IPS DF 4.7 (cell line): ENCODE results near the gene ZDHHC12.

Experiments used
- DNase-seq: peaks from one replicate; pipeline ENCODE4 v3.0.0-alpha.2; 2013; ENCODE audit warnings: low spot score; ENCODE audit errors: extremely low read depth

The ZDHHC12 gene

DNA sequence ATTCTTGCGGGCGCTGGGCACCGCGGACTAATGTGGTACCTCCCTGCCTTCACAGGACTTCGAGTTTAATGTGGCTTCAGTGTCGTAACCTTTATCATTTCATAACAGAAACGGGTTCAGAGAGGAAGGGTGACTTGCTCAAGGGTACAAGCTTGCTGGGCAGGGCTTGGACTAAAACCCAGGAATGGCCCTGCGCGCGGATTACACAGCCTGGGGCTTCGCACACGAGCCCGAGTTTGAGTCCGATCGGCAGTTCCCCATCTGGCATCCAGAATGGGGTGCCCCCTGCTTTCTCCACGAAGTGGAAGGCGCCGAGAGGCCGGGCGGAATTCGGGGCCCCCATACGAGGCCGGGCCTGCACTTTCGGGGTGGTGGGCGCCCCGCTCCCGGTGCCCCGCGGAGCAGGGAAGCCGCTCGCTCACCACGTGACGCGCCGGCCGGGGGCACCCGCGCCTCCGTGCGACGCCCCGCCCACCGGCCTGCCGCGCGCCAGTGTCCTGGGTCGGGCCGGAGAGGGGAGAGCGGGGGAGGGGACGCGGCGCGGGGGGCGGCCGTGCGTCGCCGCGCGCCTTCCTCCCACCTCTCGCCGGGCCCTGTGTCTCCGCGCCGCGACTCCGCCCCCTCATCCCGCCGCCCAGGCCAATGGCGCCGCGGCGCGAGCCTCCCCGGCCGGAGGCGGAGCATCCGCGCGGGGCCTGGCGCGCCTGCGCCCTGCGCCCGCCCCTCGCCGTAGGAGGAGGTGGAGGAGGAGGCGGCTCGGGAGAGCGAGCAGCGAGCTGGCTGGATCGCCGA lies 35.2 kb downstream of the ZDHHC12 start, which contains the start of gene SET:
TSS of gene SET (plus strand) at position 722 of the 792 bp plus-strand sequence. CDS start 361 bp downstream, outside the sequence.
- DNase-seq, result no peak

DNA sequence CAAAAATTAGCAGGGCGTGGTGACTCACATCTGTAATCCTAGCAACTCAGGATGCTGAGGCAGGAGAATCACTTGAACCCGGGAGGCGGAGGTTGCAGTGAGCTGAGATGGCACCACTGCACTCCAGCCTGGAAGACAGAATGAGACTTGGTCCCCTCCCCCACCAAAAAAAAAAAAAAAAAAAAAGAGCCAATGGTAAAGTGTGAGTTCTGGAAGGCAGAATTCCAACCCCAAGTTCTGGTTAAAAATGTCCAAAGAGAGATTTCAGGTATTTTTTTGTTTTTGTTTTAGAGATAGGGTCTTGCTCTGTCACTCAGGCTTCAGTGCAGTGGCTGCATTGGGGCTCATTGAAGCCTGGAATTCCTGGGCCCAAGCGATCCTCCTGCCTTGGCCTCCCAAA lies 36.5 kb downstream of the ZDHHC12 start:
- DNase-seq, result no peak

DNA sequence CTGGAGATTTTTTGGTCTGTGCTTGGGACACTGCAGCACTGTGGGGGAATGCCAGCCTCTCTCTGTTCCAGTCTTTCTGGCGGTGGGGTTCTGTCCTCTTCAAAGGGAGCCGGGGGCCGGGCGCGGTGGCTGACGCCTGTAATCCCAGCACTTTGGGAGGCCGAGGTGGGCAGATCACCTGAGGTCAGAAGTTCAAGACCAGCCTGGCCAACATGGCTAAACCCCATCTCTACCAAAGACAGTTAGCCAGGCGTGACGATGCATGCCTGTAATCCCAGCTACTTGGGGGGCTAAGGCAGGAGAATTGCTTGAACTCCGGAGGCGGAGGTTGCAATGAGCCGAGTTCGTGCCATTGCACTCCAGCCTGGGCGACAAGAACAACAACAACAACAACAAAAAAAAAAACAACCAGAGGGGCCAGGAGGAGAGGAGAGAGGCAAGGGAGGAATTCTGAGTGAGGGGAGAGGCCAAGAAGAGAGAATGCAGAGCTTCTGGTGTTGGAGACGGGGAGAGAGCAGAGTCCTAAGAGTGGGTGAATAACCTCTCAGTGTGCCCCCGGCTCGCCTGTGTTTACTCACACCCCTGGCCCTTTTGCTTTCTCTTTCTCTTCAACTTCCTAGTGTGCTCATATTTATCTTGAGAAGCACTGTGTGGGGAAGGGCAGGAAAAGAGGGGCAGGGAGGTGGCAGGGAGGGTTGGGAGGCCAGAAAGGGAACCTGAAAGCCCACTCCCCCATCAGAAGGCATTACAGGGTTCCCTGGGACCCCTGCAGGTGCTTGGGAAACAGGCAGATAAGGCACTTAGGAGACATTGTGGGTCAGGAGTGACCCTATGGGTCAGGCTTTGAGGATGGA lies 38.1 kb downstream of the ZDHHC12 start:
- no peak for DNase-seq

DNA sequence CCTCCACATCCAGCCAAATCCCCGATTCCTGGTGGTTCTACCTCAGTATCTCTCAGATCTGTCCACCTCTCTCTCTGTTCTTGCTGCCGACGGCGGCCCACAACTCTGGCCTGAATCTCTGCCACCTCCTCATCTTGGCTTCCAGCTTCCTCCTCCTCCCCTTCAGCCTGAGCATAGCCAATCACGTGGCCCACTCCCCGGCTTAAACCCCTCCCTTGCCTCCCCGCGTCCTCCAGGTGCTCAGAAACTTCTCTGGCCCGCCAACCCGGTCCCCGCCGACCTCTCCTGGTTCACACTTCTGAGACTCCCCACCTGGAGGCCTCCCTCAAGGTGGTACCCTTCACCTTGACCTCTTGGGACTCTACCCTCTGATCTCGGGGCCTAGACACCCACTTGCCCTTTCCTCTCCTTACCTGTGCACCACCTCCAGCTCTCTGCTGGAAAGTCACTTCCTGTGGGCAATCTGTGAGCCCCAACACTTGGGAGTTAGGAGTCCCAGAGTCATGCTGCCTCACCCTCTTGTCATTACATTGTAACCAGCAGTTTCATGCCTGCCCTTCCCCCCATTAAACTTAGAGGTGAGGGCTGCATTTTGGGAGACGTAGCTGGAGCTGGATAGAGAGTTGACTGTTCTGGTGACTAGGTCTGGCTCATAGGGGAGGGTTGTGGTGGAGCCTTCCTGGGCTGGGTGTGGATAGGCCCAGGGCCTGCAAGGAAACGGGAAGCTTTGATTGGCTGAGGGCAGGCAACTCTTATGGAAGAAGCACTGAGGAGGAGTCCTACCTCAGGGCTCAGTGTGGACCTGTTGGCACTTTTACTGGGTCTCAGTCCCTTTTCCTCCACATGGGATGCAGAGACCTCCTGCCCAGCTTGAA lies 39.4 kb downstream of the ZDHHC12 start:
- no peak for DNase-seq

DNA sequence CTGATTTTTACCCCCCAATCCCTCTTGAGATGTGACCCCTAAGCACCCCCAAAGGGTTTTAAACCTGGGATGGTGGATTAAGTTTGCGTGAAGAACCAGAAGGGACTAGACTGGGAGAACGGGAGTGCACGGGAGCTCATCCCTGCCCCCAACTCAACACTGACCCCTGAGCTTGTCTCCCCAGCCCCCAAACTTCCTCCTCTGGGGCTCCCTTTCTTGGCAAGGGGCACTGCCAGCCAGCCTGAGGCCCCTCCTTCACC lies 39.9 kb downstream of the ZDHHC12 start:
- DNase-seq, result no peak

DNA sequence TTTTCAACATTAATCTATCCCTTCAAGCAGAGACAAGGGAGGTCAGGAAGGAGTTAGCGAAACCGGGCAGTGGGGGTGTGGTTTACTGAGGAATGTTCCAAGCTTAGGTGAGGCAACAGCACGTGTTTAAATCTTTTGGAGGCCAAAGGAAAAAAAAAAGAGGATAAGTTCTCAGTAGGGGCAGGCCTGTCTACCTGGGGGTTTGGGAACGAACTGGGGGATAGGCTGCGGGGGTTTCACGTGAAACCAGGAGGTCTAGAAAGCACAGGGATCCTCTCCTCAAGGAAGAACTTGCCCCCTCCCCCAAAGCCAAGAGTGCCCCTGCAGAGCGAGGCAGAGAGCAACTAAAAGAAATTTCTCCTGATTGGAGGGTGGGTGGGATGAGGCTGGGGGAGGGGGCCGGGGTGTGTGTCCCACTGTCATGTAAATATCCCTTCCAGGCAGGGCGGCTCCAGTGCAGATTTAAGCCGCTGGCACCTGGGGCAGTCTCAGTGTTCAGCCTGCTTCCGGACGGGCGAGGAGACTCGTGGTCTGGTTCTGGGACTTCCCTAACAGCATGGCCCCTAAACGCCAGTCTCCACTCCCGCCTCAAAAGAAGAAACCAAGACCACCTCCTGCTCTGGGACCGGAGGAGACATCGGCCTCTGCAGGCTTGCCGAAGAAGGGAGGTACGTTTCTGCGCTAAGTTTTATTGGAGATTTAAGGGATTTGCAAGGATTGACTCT lies 40.4 kb downstream of the ZDHHC12 start:
- peak; percentile 85 for DNase-seq

DNA sequence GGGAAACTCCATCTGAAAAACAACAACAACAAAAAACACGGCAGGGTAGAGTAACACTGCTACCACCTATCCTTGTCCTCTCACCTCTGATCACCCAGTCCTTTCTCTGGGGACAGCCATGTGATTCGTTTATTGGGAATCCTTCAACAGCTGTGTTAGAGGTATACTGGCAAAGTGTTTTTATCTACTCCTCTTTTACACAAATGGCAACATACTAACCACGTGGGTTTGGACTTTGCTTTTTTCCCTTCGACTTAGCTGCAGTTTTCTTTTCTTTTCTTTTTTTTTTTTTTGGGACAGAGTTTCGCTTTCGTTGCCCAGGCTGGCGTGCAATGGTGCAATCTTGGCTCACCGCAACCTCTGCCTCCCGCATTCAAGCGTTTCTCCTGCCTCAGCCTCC lies 46.1 kb downstream of the ZDHHC12 start:
- DNase-seq, result no peak

DNA sequence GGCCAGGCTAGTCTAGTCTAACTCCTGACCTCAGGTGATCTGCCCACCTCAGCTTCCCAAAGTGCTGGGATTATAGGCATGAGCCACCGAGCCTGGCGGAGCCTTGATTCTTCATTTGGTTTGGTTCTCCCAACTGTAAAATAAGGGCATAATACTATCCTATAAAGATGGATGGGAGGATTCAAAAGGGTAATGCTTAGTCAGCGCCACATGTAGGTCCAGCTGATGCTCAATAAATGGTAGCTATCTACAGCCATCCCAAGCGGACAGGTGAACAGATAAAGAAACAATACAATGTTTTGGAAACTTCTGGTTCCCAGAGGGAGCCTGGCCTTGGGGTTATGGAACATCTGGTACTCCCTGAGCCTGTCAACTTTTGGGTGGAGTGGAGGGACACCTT lies 48.5 kb downstream of the ZDHHC12 start:
- no peak for DNase-seq
